Urinary bladder (tissue), 4 donors: ENCODE results near the gene PTPRN2. TPM values are rescaled to one million over a fixed set of nuclear protein-coding genes. Genes with fewer than 3 reads are reported as not detected.
A peak's percentile ranks its signal among the peaks of the same experiment; 100 is the strongest.

Experiments used
- DNase-seq: peaks from one replicate; pipeline ENCODE4 v3.0.0-alpha.2; 2015; ENCODE audit errors: extremely low spot score
- H3K27ac ChIP-seq: one replicate; pipeline ENCODE4 v1.5.1; 2013; ENCODE audit warnings: low read depth, mild to moderate bottlenecking, moderate library complexity
- H3K36me3 ChIP-seq: one replicate; pipeline ENCODE4 v1.6.1; 2013; ENCODE audit warnings: mild to moderate bottlenecking, moderate library complexity; ENCODE audit not compliant: insufficient read depth
- H3K4me1 ChIP-seq: one replicate; pipeline ENCODE4 v1.6.1; 2013; ENCODE audit warnings: mild to moderate bottlenecking, moderate library complexity; ENCODE audit not compliant: insufficient read depth
- H3K4me3 ChIP-seq: one replicate; pipeline ENCODE4 v1.5.1; 2013; ENCODE audit warnings: low read depth, low read length
- WGBS: extraction: QIAGEN DNeasy Blood & Tissue Kit; methylation state at CpG from one replicate; pipeline ENCODE4 v1.1.7; 2013; 5-methylcytosine and 5-hydroxymethylcytosine counted together
- polyA plus RNA-seq: library from polyadenylated mRNA; stranded (reverse); fragments of 200-250 nt; gene quantifications from one replicate; pipeline ENCODE4 v1.2.3, GENCODE V29; 2013
- total RNA-seq: library from RNA; depleted of rRNA; stranded (reverse); fragments of >200 nt; gene quantifications from one replicate; pipeline ENCODE4 v1.2.3, GENCODE V29; 2014
- donor health status: healthy with polysubstance abuse.
- donor health status: healthy.

Gene PTPRN2
- total and polyA plus RNA-seq, 2 donors, result 2.8 to 4.4 TPM

- DNase-seq, result no peak
- H3K4me1 ChIP-seq, result no peaks in the 10 kb centered on the region
- H3K4me3 ChIP-seq, result no peak overlapping the region
- WGBS, result 85% methylated on average over 13 of the region's 13 CpGs
- H3K27ac ChIP-seq, result no peak overlapping the region
- no peaks in the 10 kb centered on the region for H3K36me3 ChIP-seq
Measured at GRCh38 chr7:158477866-158478265, 109.8 kb downstream of the PTPRN2 start.

- Histone ChIP-seq H3K27ac (no peak overlapping the region), H3K4me3 (no peak overlapping the region), H3K36me3 (no peaks in the 10 kb centered on the region), H3K4me1 (no peaks in the 10 kb centered on the region)
- 74% methylated on average over 24 of the region's 24 CpGs for whole genome bisulfite sequencing
- no peak for DNase-seq
Measured at GRCh38 chr7:158476331-158476932, 111.2 kb downstream of the PTPRN2 start.

GRCh38 chr7:158475679-158476052, 112.0 kb downstream of the PTPRN2 start:
- DNase-seq, result no peak
- 92% methylated on average over 6 of the region's 6 CpGs for WGBS
- Histone ChIP-seq H3K4me3 (no peak overlapping the region), H3K36me3 (no peaks in the 10 kb centered on the region), H3K27ac (no peak overlapping the region), H3K4me1 (no peaks in the 10 kb centered on the region)

- no peak for DNase-seq
- 93% methylated on average over 22 of the region's 22 CpGs for WGBS
Measured at GRCh38 chr7:158475036-158475678, 112.5 kb downstream of the PTPRN2 start.

GRCh38 chr7:158474488-158474887, 113.1 kb downstream of the PTPRN2 start:
- no peaks in the 10 kb centered on the region for H3K4me1 ChIP-seq
- H3K36me3 ChIP-seq, result no peaks in the 10 kb centered on the region
- no peak for DNase-seq
- H3K4me3 ChIP-seq, result no peak overlapping the region
- no peak overlapping the region for H3K27ac ChIP-seq
- WGBS, result 89% methylated on average over 16 of the region's 16 CpGs

More at GRCh38 chr7:158475036-158475678, 112.5 kb downstream of the PTPRN2 start:
- no peak overlapping the region for H3K27ac ChIP-seq
- no peak overlapping the region for H3K4me3 ChIP-seq
- H3K4me1 ChIP-seq, result no peaks in the 10 kb centered on the region
- no peaks in the 10 kb centered on the region for H3K36me3 ChIP-seq

- Histone ChIP-seq H3K36me3 (no peaks in the 10 kb centered on the region), H3K4me1 (no peaks in the 10 kb centered on the region), H3K4me3 (no peak overlapping the region), H3K27ac (no peak overlapping the region)
- WGBS, result 93% methylated on average over 12 of the region's 12 CpGs
- DNase-seq, result no peak
Measured at GRCh38 chr7:158473946-158474345, 113.7 kb downstream of the PTPRN2 start.

GRCh38 chr7:158473221-158473620, 114.4 kb downstream of the PTPRN2 start:
- no peaks in the 10 kb centered on the region for H3K36me3 ChIP-seq
- WGBS, result 20% methylated on average over 13 of the region's 13 CpGs
- H3K4me3 ChIP-seq, result no peak overlapping the region
- peak; percentile 14 for DNase-seq
- no peak overlapping the region for H3K27ac ChIP-seq
- H3K4me1 ChIP-seq, result no peaks in the 10 kb centered on the region

- no peaks in the 10 kb centered on the region for H3K4me1 ChIP-seq
- DNase-seq, result no peak
- WGBS, result 71% methylated on average over 11 of the region's 11 CpGs
- no peak overlapping the region for H3K27ac ChIP-seq
- no peak overlapping the region for H3K4me3 ChIP-seq
- no peaks in the 10 kb centered on the region for H3K36me3 ChIP-seq
Measured at GRCh38 chr7:158472596-158472995, 115.0 kb downstream of the PTPRN2 start.

GRCh38 chr7:158471716-158472115, 115.9 kb downstream of the PTPRN2 start:
- no peaks in the 10 kb centered on the region for H3K36me3 ChIP-seq
- H3K4me1 ChIP-seq, result no peaks in the 10 kb centered on the region
- no peak overlapping the region for H3K4me3 ChIP-seq
- no peak overlapping the region for H3K27ac ChIP-seq
- 97% methylated on average over 18 of the region's 18 CpGs for WGBS
- DNase-seq, result no peak

GRCh38 chr7:158470336-158470735, 117.3 kb downstream of the PTPRN2 start:
- 89% methylated on average over 16 of the region's 16 CpGs for WGBS
- H3K27ac ChIP-seq, result no peak overlapping the region
- H3K4me3 ChIP-seq, result no peak overlapping the region
- DNase-seq, result no peak
- H3K4me1 ChIP-seq, result no peaks in the 10 kb centered on the region
- H3K36me3 ChIP-seq, result no peaks in the 10 kb centered on the region

GRCh38 chr7:158469396-158470051, 118.1 kb downstream of the PTPRN2 start:
- 45% methylated on average over 8 of the region's 8 CpGs for WGBS

GRCh38 chr7:158468700-158469296, 118.8 kb downstream of the PTPRN2 start:
- Histone ChIP-seq H3K4me1 (no peaks in the 10 kb centered on the region), H3K4me3 (no peak overlapping the region), H3K27ac (no peak overlapping the region), H3K36me3 (no peaks in the 10 kb centered on the region)
- no peak for DNase-seq
- WGBS, result 77% methylated on average over 9 of the region's 9 CpGs

More at GRCh38 chr7:158469396-158470051, 118.1 kb downstream of the PTPRN2 start:
- Histone ChIP-seq H3K4me3 (no peak overlapping the region), H3K36me3 (no peaks in the 10 kb centered on the region), H3K27ac (no peak overlapping the region), H3K4me1 (no peaks in the 10 kb centered on the region)
- no peak for DNase-seq

GRCh38 chr7:158468181-158468580, 119.4 kb downstream of the PTPRN2 start:
- DNase-seq, result no peak
- no peaks in the 10 kb centered on the region for H3K36me3 ChIP-seq
- WGBS, result 16% methylated on average over 10 of the region's 10 CpGs

GRCh38 chr7:158467562-158467961, 120.1 kb downstream of the PTPRN2 start:
- Histone ChIP-seq H3K4me3 (no peak overlapping the region), H3K4me1 (no peaks in the 10 kb centered on the region), H3K27ac (no peak overlapping the region), H3K36me3 (no peaks in the 10 kb centered on the region)
- WGBS, result 50% methylated on average over 7 of the region's 7 CpGs
- no peak for DNase-seq

More at GRCh38 chr7:158468181-158468580, 119.4 kb downstream of the PTPRN2 start:
- no peaks in the 10 kb centered on the region for H3K4me1 ChIP-seq
- no peak overlapping the region for H3K4me3 ChIP-seq
- H3K27ac ChIP-seq, result no peak overlapping the region
